Fibroblast of lung (primary cell): Measurements from ENCODE around the gene DIS3L2.

Source experiments
- CTCF ChIP-seq, 2 donors: IDR thresholded peaks in 1 of 2; conservative IDR thresholded peaks in 1 of 2; 1 replicate in 1 of 2; 2 replicates in 1 of 2; pipeline ENCODE4 v1.5.1; 2011 to 2012; ENCODE audit warnings: low read length in 2 of 2, control low read depth in 1 of 2, inconsistent platforms in 1 of 2, low read depth in 1 of 2, mild to moderate bottlenecking in 1 of 2
- EZH2 ChIP-seq: IDR thresholded peaks from 2 replicates; pipeline ENCODE4 v1.5.1; 2012; ENCODE audit warnings: low read length, control low read depth, mild to moderate bottlenecking; ENCODE audit errors: missing control alignments

DNA sequence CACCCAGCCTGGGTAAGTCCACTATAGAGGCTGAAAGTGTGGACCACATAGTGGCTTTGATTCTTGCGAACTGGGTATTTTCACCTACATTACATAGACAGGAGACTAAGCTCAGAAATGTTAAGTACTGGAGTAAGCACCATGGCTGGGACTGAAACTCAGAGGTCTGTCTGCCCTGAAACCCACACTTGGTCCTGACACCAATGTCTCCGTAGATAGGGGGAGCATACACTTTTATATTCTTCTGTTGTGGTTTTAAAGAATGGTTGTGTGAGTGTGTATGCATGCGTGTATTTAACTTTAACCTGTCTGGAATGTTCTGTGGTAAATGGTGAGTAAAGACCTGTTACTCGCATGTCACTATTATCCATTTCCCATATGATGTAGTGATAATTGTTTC lies 25.0 kb upstream of the DIS3L2 start:
- no peak for TF ChIP-seq CTCF (conservative IDR thresholded peaks at IDR 0.05 in 1 of 2, IDR thresholded peaks at IDR 0.05 in 1 of 2; ENCODE audit: low read depth in 1 of 2, low read length in 2 of 2)
- no peak for TF ChIP-seq EZH2
